GM19025 (cell line): ENCODE measurements around the gene LYSMD3.
A peak's percentile ranks its signal among the peaks of the same experiment; 100 is the strongest.

Experiments
- ATAC-seq: cut with Tn5 transposase; IDR thresholded peaks from one replicate; pipeline ENCODE4 v1.9.1; 2021; ENCODE audit warnings: mild to moderate bottlenecking, low read depth, moderate library complexity; ENCODE audit not compliant: unreplicated experiment

The LYSMD3 gene

DNA sequence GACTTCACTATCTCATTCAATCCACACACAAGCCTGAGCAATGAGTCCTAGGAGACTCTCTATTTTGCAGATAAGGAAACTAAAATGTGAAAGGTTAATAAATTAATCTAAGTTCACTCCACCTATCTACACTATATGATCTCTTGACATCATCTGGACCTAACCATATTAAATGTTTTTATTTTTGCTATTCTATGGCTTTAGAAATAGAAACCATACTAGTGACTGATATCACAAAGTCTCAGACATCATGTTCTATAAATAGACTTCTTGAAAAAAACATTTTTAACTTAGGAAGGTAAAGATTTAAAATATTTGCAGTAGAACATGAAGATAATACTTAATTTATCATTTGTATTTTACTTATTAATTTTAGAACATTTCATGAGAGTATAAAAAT, 19.8 kb upstream of the LYSMD3 start:
- ATAC-seq: no peak

DNA sequence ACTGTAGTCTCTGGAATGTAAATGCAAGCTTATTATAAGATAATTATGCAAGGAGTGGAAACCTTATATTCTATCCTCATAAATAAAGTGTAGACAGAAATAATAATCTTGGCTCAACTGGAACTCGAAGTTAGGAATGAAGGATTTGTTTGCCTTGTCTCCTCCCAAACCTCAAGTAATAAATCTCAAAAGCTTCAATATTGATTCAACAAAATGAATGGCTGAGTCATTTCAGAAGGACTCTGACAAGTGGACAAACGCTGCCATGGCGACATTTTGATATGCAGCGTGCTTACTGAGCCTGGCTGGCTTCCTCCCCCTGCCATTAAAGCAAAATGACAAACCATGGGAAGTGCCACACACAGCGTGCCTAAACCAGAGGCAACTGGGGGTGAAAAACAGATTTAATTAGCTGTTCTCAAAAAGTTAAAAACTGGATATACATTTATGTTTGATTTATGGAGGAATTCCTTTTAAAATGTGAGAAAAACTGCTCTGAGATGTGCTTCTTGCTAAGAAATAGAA, 18.7 kb upstream of the LYSMD3 start:
- ATAC-seq: no peak

GRCh38 chr5:90547072-90547536, 17.7 kb upstream of the LYSMD3 start:
- ATAC-seq: no peak

GRCh38 chr5:90546216-90546837, 16.9 kb upstream of the LYSMD3 start:
- no peak for ATAC-seq

GRCh38 chr5:90545511-90545910, 16.1 kb upstream of the LYSMD3 start:
- no peak for ATAC-seq

GRCh38 chr5:90542827-90543519, 13.6 kb upstream of the LYSMD3 start:
- no peak for ATAC-seq

- no peak for ATAC-seq
These were observed 5.5 kb upstream of the LYSMD3 start for GRCh38 chr5:90534922-90535321.

DNA sequence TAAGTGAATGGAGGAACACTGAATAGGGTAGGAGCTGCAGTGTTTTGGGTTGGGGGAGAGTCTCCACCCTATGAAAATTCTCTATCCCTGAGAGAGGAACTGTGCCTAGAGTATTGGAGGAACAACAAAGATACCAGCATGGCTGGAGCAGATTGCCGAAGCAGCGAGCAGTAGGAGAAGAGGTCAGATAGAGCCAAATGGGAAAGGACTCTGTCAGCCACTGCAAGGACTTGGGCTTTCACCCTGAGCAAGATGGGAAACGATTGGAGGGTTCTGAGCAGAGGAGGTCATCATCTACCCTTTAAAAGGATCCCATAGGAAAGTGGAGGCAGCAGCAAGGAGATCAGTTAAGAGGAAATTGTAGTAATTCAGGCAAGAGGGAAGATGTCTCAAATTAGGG, 4.4 kb upstream of the LYSMD3 start:
- ATAC-seq: no peak

GRCh38 chr5:90530736-90531487, 1.5 kb upstream of the LYSMD3 start:
- ATAC-seq: no peak

DNA sequence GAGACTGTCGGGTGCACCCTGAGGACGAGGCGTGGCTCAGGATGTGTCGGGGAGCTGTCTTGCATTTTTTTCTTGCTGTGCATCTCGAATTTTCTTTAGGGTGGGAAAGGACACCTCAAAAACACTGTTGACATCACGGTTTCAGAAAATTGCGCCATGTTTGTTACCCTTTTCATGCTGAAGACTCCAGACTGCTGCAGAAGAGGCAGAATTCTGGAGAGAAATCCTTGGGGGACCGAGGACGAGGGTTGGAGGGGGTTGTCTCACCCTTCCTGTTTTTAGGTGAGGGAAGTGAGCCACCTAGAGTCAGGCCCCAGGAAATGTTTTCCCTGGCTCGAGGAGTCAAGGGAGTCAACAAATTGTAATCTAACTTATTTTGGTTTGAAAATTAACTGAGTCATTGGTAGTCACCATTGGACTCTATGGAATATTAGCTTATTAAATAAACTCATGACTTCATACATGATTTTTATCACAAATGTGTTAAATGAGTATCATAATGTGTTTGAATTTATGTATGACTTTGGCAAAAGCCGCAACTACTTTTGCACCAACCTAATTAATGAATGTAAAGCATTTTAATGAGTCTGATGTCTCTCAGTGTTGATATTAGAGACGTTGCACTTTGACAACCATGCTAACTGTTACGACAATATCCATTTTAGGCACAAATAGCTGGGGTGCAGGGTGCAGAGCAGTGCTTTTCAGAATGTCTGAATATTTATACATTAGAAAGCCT, 724 bp upstream of the LYSMD3 start:
- ATAC-seq: peak; percentile 32

GRCh38 chr5:90528601-90529193, 687 bp downstream of the LYSMD3 start:
- ATAC-seq: no peak

GRCh38 chr5:90519081-90519480, 10.3 kb downstream of the LYSMD3 start:
- no peak for ATAC-seq

DNA sequence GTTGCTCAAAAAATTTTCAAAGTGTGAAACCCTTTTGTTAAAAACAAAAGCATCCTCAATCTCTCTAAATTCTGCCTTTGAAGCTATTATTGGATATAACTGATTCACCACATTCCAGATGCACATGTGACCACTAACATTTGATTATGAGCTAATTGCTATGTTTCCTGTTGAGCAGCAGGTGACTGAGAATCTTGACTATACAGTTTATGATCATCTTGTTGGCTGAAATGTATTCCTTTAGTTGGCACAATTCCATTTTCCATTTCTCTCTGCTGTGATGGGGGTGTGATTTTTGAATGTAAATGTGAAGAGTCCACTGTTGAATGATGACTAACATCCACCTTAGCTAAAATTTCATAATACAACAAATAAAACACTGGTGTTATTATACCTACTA, 10.7 kb downstream of the LYSMD3 start:
- ATAC-seq: no peak

DNA sequence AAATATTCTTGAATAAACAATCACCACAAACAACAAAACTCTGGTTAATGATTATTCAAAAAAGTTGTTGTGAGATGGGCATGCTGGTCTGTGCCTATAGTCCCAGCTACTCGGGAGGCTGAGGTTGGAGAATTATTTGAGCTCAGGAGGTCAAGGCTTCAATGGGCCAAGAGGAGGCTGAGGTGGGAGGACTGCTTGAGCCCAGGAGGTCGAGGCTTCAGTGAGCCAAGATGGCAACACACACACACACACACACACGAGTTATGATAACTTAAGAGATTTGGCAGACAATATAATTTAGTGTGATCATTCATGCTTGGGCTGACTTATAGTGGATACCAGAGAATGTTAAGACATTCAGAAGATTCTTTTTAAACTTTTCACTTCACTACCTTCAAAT, 14.9 kb downstream of the LYSMD3 start:
- no peak for ATAC-seq

GRCh38 chr5:90510438-90510837, 18.9 kb downstream of the LYSMD3 start:
- ATAC-seq: no peak

GRCh38 chr5:90506221-90506620, 23.2 kb downstream of the LYSMD3 start:
- no peak for ATAC-seq

DNA sequence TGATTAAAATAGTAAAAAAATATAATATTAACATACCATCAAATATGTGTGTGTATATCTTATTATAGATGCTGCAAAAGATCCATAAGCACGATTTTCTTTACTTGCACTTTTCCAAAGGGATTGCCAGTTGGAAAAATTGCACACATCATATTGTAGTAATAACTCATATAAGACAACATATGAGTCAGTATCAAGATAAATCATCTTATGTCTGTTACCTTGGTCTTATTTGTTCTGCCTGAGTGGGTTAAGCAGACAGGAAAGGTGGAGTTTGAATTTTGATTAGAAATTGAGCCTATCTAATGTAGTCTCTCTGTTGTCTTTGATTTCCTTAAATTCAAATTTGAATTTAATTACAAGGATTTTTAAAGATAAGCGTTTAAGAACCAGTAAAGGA, 24.6 kb downstream of the LYSMD3 start:
- no peak for ATAC-seq

- no peak for ATAC-seq
These were observed 25.8 kb downstream of the LYSMD3 start for GRCh38 chr5:90503596-90503995.

- ATAC-seq: no peak
These were observed 34.2 kb downstream of the LYSMD3 start for GRCh38 chr5:90495146-90495545.

- no peak for ATAC-seq
These were observed 35.3 kb downstream of the LYSMD3 start for GRCh38 chr5:90494043-90494442.
